IgD-negative memory B cell (primary cell): ENCODE data around the gene AARS2. TPM values are rescaled to one million over a fixed set of nuclear protein-coding genes. Genes with fewer than 3 reads are reported as not detected.

ENCODE experiments used
- H3K27ac Mint-ChIP-seq, 3 donors: one replicate each; pipeline ENCODE4 v1.8.0; 2020 to 2022; ENCODE audit warnings: mild to moderate bottlenecking in 3 of 3, mixed read lengths in 3 of 3, moderate library complexity in 1 of 3
- H3K27me3 Mint-ChIP-seq: one replicate; pipeline ENCODE4 v1.8.0; 2021; ENCODE audit warnings: mixed read lengths
- H3K36me3 Mint-ChIP-seq: one replicate; pipeline ENCODE4 v1.8.0; 2020; ENCODE audit warnings: mild to moderate bottlenecking, mixed read lengths
- H3K4me1 Mint-ChIP-seq, 3 donors: one replicate each; pipeline ENCODE4 v1.8.0; 2020 to 2022; ENCODE audit warnings: mixed read lengths in 3 of 3, mild to moderate bottlenecking in 1 of 3
- H3K4me3 Mint-ChIP-seq, 4 donors: one replicate each; pipeline ENCODE4 v1.8.0; 2020 to 2022; ENCODE audit warnings: mild to moderate bottlenecking in 4 of 4, mixed read lengths in 4 of 4, moderate library complexity in 3 of 4
- H3K9me3 Mint-ChIP-seq, 3 donors: one replicate each; pipeline ENCODE4 v1.8.0; 2020 to 2021; ENCODE audit warnings: mixed read lengths in 3 of 3, mild to moderate bottlenecking in 1 of 3
- polyA plus RNA-seq: library from polyadenylated mRNA; unstranded; fragments of 300-500 nt; fragmentation: Illumina TruSeq; gene quantifications from one replicate; pipeline ENCODE4 v1.2.3, GENCODE V29; 2021

AARS2 gene
- polyA plus RNA-seq, 1 donor from 2014 or later = 10.2 TPM

GRCh38 chr6:44278774-44279697 lies 34.1 kb downstream of the AARS2 start:
- Mint-ChIP-seq H3K9me3 (peaks cover 0 to 6% (median 0%) of the 10 kb centered on the region in 3 donors), H3K4me1 (peaks cover 0 to 6% (median 0%) of the 10 kb centered on the region in 3 donors), H3K27me3 (peaks cover 31% of the 10 kb centered on the region), H3K27ac (no peak overlapping the region), H3K36me3 (peaks cover 1% of the 10 kb centered on the region), H3K4me3 (no peak overlapping the region)

GRCh38 chr6:44278315-44278714 lies 34.8 kb downstream of the AARS2 start:
- H3K4me3 Mint-ChIP-seq = peak overlapping the region in 1 of 4 donors; percentile 45
- peaks cover 0 to 6% (median 0%) of the 10 kb centered on the region in 3 donors for H3K9me3 Mint-ChIP-seq
- no peak overlapping the region for H3K27ac Mint-ChIP-seq
- peaks cover 0 to 6% (median 0%) of the 10 kb centered on the region in 3 donors for H3K4me1 Mint-ChIP-seq
- H3K27me3 Mint-ChIP-seq = peaks cover 34% of the 10 kb centered on the region
- H3K36me3 Mint-ChIP-seq = peaks cover 1% of the 10 kb centered on the region

- Mint-ChIP-seq H3K9me3 (peaks cover 0 to 6% (median 0%) of the 10 kb centered on the region in 3 donors), H3K4me3 (peak overlapping the region in 1 of 4 donors; percentile 45), H3K4me1 (peaks cover 0 to 6% (median 0%) of the 10 kb centered on the region in 3 donors), H3K27me3 (peaks cover 39% of the 10 kb centered on the region), H3K27ac (peak overlapping the region in 1 of 3 donors; percentile 39), H3K36me3 (peaks cover 1% of the 10 kb centered on the region)
These were observed 35.4 kb downstream of the AARS2 start for GRCh38 chr6:44277763-44278162.

GRCh38 chr6:44276667-44277640 lies 36.2 kb downstream of the AARS2 start:
- peaks cover 0 to 6% (median 0%) of the 10 kb centered on the region in 3 donors for H3K4me1 Mint-ChIP-seq
- peaks cover 0 to 6% (median 0%) of the 10 kb centered on the region in 3 donors for H3K9me3 Mint-ChIP-seq
- no peaks in the 10 kb centered on the region for H3K36me3 Mint-ChIP-seq
- peak overlapping the region in 1 of 3 donors; percentile 39 for H3K27ac Mint-ChIP-seq
- peaks cover 37% of the 10 kb centered on the region for H3K27me3 Mint-ChIP-seq
- peak overlapping the region in 1 of 4 donors; percentile 77 for H3K4me3 Mint-ChIP-seq

GRCh38 chr6:44275749-44276648 lies 37.1 kb downstream of the AARS2 start:
- no peak overlapping the region for H3K4me3 Mint-ChIP-seq
- peaks cover 0 to 6% (median 0%) of the 10 kb centered on the region in 3 donors for H3K4me1 Mint-ChIP-seq
- H3K36me3 Mint-ChIP-seq = no peaks in the 10 kb centered on the region
- peaks cover 0 to 6% (median 0%) of the 10 kb centered on the region in 3 donors for H3K9me3 Mint-ChIP-seq
- peaks cover 43% of the 10 kb centered on the region for H3K27me3 Mint-ChIP-seq
- H3K27ac Mint-ChIP-seq = no peak overlapping the region

- H3K27me3 Mint-ChIP-seq = peaks cover 44% of the 10 kb centered on the region
- H3K36me3 Mint-ChIP-seq = no peaks in the 10 kb centered on the region
- no peak overlapping the region for H3K4me3 Mint-ChIP-seq
- peaks cover 0 to 5% (median 0%) of the 10 kb centered on the region in 3 donors for H3K9me3 Mint-ChIP-seq
- peaks cover 0 to 6% (median 0%) of the 10 kb centered on the region in 3 donors for H3K4me1 Mint-ChIP-seq
- no peak overlapping the region for H3K27ac Mint-ChIP-seq
These were observed 37.8 kb downstream of the AARS2 start for GRCh38 chr6:44275271-44275748.

- Mint-ChIP-seq H3K27me3 (peaks cover 49% of the 10 kb centered on the region), H3K9me3 (peaks cover 0 to 1% (median 0%) of the 10 kb centered on the region in 3 donors), H3K4me1 (peaks cover 6 to 8% (median 7%) of the 10 kb centered on the region in 3 donors), H3K4me3 (peak overlapping the region in 1 of 4 donors; percentile 30), H3K36me3 (no peaks in the 10 kb centered on the region), H3K27ac (no peak overlapping the region)
These were observed 39.5 kb downstream of the AARS2 start for GRCh38 chr6:44273617-44274016.

- Mint-ChIP-seq H3K4me3 (peak overlapping the region in 1 of 4 donors; percentile 53), H3K4me1 (peaks cover 6 to 8% (median 7%) of the 10 kb centered on the region in 3 donors), H3K27ac (no peak overlapping the region), H3K36me3 (no peaks in the 10 kb centered on the region), H3K27me3 (peaks cover 48% of the 10 kb centered on the region), H3K9me3 (peaks cover 0 to 1% (median 0%) of the 10 kb centered on the region in 3 donors)
These were observed 40.1 kb downstream of the AARS2 start for GRCh38 chr6:44272999-44273566.

- Mint-ChIP-seq H3K27ac (peak overlapping the region in 2 of 3 donors; percentile 25 to 69), H3K4me1 (peaks cover 9 to 11% (median 10%) of the 10 kb centered on the region in 3 donors), H3K4me3 (peak overlapping the region in 2 of 4 donors; percentile 24 to 53), H3K9me3 (peaks cover 0 to under 1% (median 0%) of the 10 kb centered on the region in 3 donors), H3K27me3 (peaks cover 42% of the 10 kb centered on the region), H3K36me3 (no peaks in the 10 kb centered on the region)
These were observed 40.6 kb downstream of the AARS2 start for GRCh38 chr6:44272529-44272928.

- Mint-ChIP-seq H3K4me3 (peak overlapping the region in 1 of 4 donors; percentile 53), H3K9me3 (no peaks in the 10 kb centered on the region), H3K27me3 (peaks cover 36% of the 10 kb centered on the region), H3K27ac (peak overlapping the region in 1 of 3 donors; percentile 25), H3K36me3 (no peaks in the 10 kb centered on the region), H3K4me1 (peaks cover 9 to 11% (median 11%) of the 10 kb centered on the region in 3 donors)
These were observed 41.2 kb downstream of the AARS2 start for GRCh38 chr6:44271914-44272313.

GRCh38 chr6:44271406-44271723 lies 41.8 kb downstream of the AARS2 start:
- Mint-ChIP-seq H3K27me3 (peaks cover 34% of the 10 kb centered on the region), H3K4me1 (peaks cover 11 to 16% (median 14%) of the 10 kb centered on the region in 3 donors), H3K9me3 (no peaks in the 10 kb centered on the region), H3K4me3 (peak overlapping the region; percentile 53 to 83 (median 76)), H3K27ac (no peak overlapping the region), H3K36me3 (no peaks in the 10 kb centered on the region)

GRCh38 chr6:44270526-44271405 lies 42.4 kb downstream of the AARS2 start:
- Mint-ChIP-seq H3K4me3 (peak overlapping the region; percentile 53 to 83 (median 76)), H3K36me3 (no peaks in the 10 kb centered on the region), H3K9me3 (no peaks in the 10 kb centered on the region), H3K27ac (no peak overlapping the region), H3K4me1 (peaks cover 16 to 20% (median 20%) of the 10 kb centered on the region in 3 donors), H3K27me3 (peaks cover 35% of the 10 kb centered on the region)
